ENCODE measurements around the gene SREBF1.

Gene SREBF1

GRCh38 chr17:17797119-17797809 is 39.5 kb downstream of the SREBF1 start:
- ChIA-PET CTCF (interaction anchor here (1.1 kb wide), 1 partner anchor 15 kb away, joined by 7 read pairs; no protein-coding TSS in a partner anchor), POLR2A (no interaction called here)
- no peak overlapping the region for H3K4me3 ChIP-seq (ENCODE audit: control insufficient read depth in 1 of 7, extremely low read depth in 1 of 7, insufficient read depth in 4 of 7, low read depth in 2 of 7, low read length in 6 of 7)
- no peak overlapping the region for H3K27ac ChIP-seq (ENCODE audit: insufficient read depth in 1 of 2, low read depth in 1 of 2, low read length in 2 of 2, poor library complexity in 1 of 2, severe bottlenecking in 2 of 2)
- DNase-seq: no peak
- no peaks in the 10 kb centered on the region for H3K9me3 ChIP-seq (ENCODE audit: control extremely low read depth in 1 of 5, control insufficient read depth in 4 of 5, insufficient read depth in 2 of 5, low read depth in 1 of 5, low read length in 4 of 5)
- WGBS (ENCODE audit: insufficient coverage): 97% methylated on average over 30 of the region's 30 CpGs
- H3K4me1 ChIP-seq (ENCODE audit: control extremely low read depth in 1 of 4, control insufficient read depth in 4 of 4, insufficient read depth in 4 of 4, low read length in 3 of 4): peaks cover 0 to 18% (median 14%) of the 10 kb centered on the region in 4 experiments
- no peaks in the 10 kb centered on the region for H3K27me3 ChIP-seq (replicated peaks in 2 of 5; ENCODE audit: control insufficient read depth in 4 of 5, insufficient read depth in 5 of 5, low read length in 4 of 5)
- peaks cover 6 to 93% (median 63%) of the 10 kb centered on the region in 4 experiments for H3K36me3 ChIP-seq (ENCODE audit: control insufficient read depth in 4 of 4, insufficient read depth in 4 of 4, low read length in 3 of 4)

DNA sequence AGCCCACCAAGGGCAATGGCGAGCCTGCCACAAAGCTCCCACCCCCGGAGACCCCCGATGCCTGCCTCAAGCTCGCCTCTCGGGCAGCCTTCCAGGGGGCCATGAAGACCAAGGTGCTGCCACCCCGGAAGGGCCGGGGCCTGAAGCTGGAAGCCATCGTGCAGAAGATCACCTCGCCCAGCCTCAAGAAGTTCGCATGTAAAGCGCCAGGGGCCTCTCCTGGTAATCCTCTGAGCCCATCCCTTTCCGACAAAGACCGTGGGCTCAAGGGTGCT is 40.1 kb downstream of the SREBF1 start:
- POLR2A ChIA-PET: no interaction called here
- no peaks in the 10 kb centered on the region for H3K27me3 ChIP-seq (replicated peaks in 2 of 5; ENCODE audit: control insufficient read depth in 4 of 5, insufficient read depth in 5 of 5, low read length in 4 of 5)
- H3K36me3 ChIP-seq (ENCODE audit: control insufficient read depth in 4 of 4, insufficient read depth in 4 of 4, low read length in 3 of 4): peaks cover 6 to 87% (median 59%) of the 10 kb centered on the region in 4 experiments
- peaks cover 0 to 24% (median 20%) of the 10 kb centered on the region in 4 experiments for H3K4me1 ChIP-seq (ENCODE audit: control extremely low read depth in 1 of 4, control insufficient read depth in 4 of 4, insufficient read depth in 4 of 4, low read length in 3 of 4)
- H3K9me3 ChIP-seq (ENCODE audit: control extremely low read depth in 1 of 5, control insufficient read depth in 4 of 5, insufficient read depth in 2 of 5, low read depth in 1 of 5, low read length in 4 of 5): no peaks in the 10 kb centered on the region
- no peak overlapping the region for H3K27ac ChIP-seq (ENCODE audit: insufficient read depth in 1 of 2, low read depth in 1 of 2, low read length in 2 of 2, poor library complexity in 1 of 2, severe bottlenecking in 2 of 2)
- H3K4me3 ChIP-seq (ENCODE audit: control insufficient read depth in 1 of 7, extremely low read depth in 1 of 7, insufficient read depth in 4 of 7, low read depth in 2 of 7, low read length in 6 of 7): no peak overlapping the region
- DNase-seq: no peak
- WGBS (ENCODE audit: insufficient coverage): 94% methylated on average over 12 of the region's 13 CpGs
- CTCF ChIA-PET: interaction anchor here (1.1 kb wide), 1 partner anchor 15 kb away, joined by 7 read pairs; no protein-coding TSS in a partner anchor

DNA sequence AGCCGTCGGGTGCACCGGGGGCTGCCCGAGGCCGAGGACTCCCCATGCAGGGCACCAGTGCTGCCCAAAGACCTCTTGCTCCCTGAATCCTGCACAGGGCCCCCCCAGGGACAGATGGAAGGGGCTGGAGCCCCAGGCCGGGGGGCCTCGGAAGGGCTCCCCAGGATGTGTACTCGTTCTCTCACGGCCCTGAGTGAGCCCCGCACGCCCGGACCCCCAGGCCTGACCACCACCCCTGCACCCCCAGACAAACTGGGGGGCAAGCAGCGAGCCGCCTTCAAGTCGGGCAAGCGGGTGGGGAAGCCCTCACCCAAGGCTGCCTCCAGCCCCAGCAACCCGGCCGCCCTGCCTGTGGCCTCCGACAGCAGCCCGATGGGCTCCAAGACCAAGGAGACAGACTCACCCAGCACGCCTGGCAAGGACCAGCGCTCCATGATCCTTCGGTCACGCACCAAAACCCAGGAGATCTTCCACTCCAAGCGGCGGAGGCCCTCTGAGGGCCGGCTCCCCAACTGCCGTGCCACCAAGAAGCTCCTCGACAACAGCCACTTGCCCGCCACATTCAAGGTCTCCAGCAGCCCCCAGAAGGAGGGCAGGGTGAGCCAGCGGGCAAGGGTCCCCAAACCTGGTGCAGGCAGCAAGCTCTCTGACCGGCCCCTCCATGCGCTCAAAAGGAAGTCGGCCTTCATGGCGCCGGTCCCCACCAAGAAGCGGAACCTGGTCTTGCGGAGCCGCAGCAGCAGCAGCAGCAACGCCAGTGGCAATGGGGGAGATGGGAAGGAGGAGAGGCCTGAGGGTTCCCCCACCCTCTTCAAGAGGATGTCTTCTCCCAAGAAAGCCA is 40.6 kb downstream of the SREBF1 start:
- ChIA-PET POLR2A (no interaction called here), CTCF (interaction anchor here (1.1 to 1.4 kb wide), 3 partner anchors 11 to 16 kb away, joined by 3 to 7 read pairs (median 5); no protein-coding TSS in a partner anchor)
- DNase-seq: no peak
- peaks cover 6 to 82% (median 57%) of the 10 kb centered on the region in 4 experiments for H3K36me3 ChIP-seq (ENCODE audit: control insufficient read depth in 4 of 4, insufficient read depth in 4 of 4, low read length in 3 of 4)
- H3K4me3 ChIP-seq (ENCODE audit: control insufficient read depth in 1 of 7, extremely low read depth in 1 of 7, insufficient read depth in 4 of 7, low read depth in 2 of 7, low read length in 6 of 7): no peak overlapping the region
- H3K27ac ChIP-seq (ENCODE audit: insufficient read depth in 1 of 2, low read depth in 1 of 2, low read length in 2 of 2, poor library complexity in 1 of 2, severe bottlenecking in 2 of 2): no peak overlapping the region
- no peaks in the 10 kb centered on the region for H3K9me3 ChIP-seq (ENCODE audit: control extremely low read depth in 1 of 5, control insufficient read depth in 4 of 5, insufficient read depth in 2 of 5, low read depth in 1 of 5, low read length in 4 of 5)
- no peaks in the 10 kb centered on the region for H3K27me3 ChIP-seq (replicated peaks in 2 of 5; ENCODE audit: control insufficient read depth in 4 of 5, insufficient read depth in 5 of 5, low read length in 4 of 5)
- WGBS (ENCODE audit: insufficient coverage): 97% methylated on average over 36 of the region's 40 CpGs
- H3K4me1 ChIP-seq (ENCODE audit: control extremely low read depth in 1 of 4, control insufficient read depth in 4 of 4, insufficient read depth in 4 of 4, low read length in 3 of 4): peaks cover 0 to 29% (median 25%) of the 10 kb centered on the region in 4 experiments

DNA sequence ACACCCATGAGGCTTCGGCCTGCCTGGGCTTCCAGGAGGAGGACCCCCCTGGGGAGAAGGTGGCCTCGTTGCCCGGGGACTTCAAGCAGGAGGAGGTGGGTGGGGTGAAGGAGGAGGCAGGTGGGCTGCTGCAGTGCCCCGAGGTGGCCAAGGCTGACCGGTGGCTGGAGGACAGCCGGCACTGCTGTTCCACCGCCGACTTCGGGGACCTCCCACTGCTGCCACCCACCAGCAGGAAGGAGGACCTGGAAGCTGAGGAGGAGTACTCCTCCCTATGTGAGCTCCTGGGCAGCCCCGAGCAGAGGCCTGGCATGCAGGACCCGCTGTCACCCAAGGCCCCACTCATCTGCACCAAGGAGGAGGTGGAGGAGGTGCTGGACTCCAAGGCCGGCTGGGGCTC is 41.5 kb downstream of the SREBF1 start:
- Histone ChIP-seq H3K27ac (ENCODE audit: insufficient read depth in 1 of 2, low read depth in 1 of 2, low read length in 2 of 2, poor library complexity in 1 of 2, severe bottlenecking in 2 of 2) (no peak overlapping the region), H3K36me3 (ENCODE audit: control insufficient read depth in 4 of 4, insufficient read depth in 4 of 4, low read length in 3 of 4) (peaks cover 6 to 74% (median 53%) of the 10 kb centered on the region in 4 experiments), H3K27me3 (replicated peaks in 2 of 5; ENCODE audit: control insufficient read depth in 4 of 5, insufficient read depth in 5 of 5, low read length in 4 of 5) (no peaks in the 10 kb centered on the region), H3K4me3 (ENCODE audit: control insufficient read depth in 1 of 7, extremely low read depth in 1 of 7, insufficient read depth in 4 of 7, low read depth in 2 of 7, low read length in 6 of 7) (no peak overlapping the region), H3K4me1 (ENCODE audit: control extremely low read depth in 1 of 4, control insufficient read depth in 4 of 4, insufficient read depth in 4 of 4, low read length in 3 of 4) (peaks cover 0 to 33% (median 31%) of the 10 kb centered on the region in 4 experiments), H3K9me3 (ENCODE audit: control extremely low read depth in 1 of 5, control insufficient read depth in 4 of 5, insufficient read depth in 2 of 5, low read depth in 1 of 5, low read length in 4 of 5) (no peaks in the 10 kb centered on the region)
- no peak for DNase-seq
- CTCF ChIA-PET: interaction anchor here (0.8 to 1.4 kb wide), 6 partner anchors 10 to 115 kb away, joined by 3 to 5 read pairs (median 3); no protein-coding TSS in a partner anchor
- 97% methylated on average over 12 of the region's 12 CpGs for WGBS (ENCODE audit: insufficient coverage)
- POLR2A ChIA-PET: interaction anchor here (1.0 kb wide), 1 partner anchor 112 kb away, joined by 6 read pairs; no protein-coding TSS in a partner anchor

DNA sequence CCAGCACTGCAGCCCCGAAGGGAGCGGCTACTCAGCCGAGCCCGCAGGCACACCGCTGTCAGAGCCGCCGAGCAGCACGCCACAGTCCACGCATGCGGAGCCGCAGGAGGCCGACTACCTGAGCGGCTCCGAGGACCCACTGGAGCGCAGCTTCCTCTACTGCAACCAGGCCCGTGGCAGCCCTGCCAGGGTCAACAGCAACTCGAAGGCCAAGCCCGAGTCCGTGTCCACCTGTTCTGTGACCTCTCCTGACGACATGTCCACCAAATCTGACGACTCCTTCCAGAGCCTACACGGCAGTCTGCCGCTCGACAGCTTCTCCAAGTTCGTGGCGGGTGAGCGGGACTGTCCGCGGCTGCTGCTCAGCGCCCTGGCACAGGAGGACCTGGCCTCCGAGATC is 42.4 kb downstream of the SREBF1 start:
- H3K4me1 ChIP-seq (ENCODE audit: control extremely low read depth in 1 of 4, control insufficient read depth in 4 of 4, insufficient read depth in 4 of 4, low read length in 3 of 4): peaks cover 0 to 38% (median 34%) of the 10 kb centered on the region in 4 experiments
- H3K9me3 ChIP-seq (ENCODE audit: control extremely low read depth in 1 of 5, control insufficient read depth in 4 of 5, insufficient read depth in 2 of 5, low read depth in 1 of 5, low read length in 4 of 5): no peaks in the 10 kb centered on the region
- H3K36me3 ChIP-seq (ENCODE audit: control insufficient read depth in 4 of 4, insufficient read depth in 4 of 4, low read length in 3 of 4): peaks cover 6 to 66% (median 49%) of the 10 kb centered on the region in 4 experiments
- 98% methylated on average over 31 of the region's 31 CpGs for WGBS (ENCODE audit: insufficient coverage)
- CTCF ChIA-PET: interaction anchor here (0.8 to 1.6 kb wide), 9 partner anchors 9 to 115 kb away, joined by 3 to 6 read pairs (median 3); no protein-coding TSS in a partner anchor
- DNase-seq: no peak
- H3K27me3 ChIP-seq (replicated peaks in 2 of 5; ENCODE audit: control insufficient read depth in 4 of 5, insufficient read depth in 5 of 5, low read length in 4 of 5): no peaks in the 10 kb centered on the region
- POLR2A ChIA-PET: interaction anchor here (1.0 kb wide), 1 partner anchor 111 kb away, joined by 6 read pairs; no protein-coding TSS in a partner anchor
- no peak overlapping the region for H3K27ac ChIP-seq (ENCODE audit: insufficient read depth in 1 of 2, low read depth in 1 of 2, low read length in 2 of 2, poor library complexity in 1 of 2, severe bottlenecking in 2 of 2)
- no peak overlapping the region for H3K4me3 ChIP-seq (ENCODE audit: control insufficient read depth in 1 of 7, extremely low read depth in 1 of 7, insufficient read depth in 4 of 7, low read depth in 2 of 7, low read length in 6 of 7)

DNA sequence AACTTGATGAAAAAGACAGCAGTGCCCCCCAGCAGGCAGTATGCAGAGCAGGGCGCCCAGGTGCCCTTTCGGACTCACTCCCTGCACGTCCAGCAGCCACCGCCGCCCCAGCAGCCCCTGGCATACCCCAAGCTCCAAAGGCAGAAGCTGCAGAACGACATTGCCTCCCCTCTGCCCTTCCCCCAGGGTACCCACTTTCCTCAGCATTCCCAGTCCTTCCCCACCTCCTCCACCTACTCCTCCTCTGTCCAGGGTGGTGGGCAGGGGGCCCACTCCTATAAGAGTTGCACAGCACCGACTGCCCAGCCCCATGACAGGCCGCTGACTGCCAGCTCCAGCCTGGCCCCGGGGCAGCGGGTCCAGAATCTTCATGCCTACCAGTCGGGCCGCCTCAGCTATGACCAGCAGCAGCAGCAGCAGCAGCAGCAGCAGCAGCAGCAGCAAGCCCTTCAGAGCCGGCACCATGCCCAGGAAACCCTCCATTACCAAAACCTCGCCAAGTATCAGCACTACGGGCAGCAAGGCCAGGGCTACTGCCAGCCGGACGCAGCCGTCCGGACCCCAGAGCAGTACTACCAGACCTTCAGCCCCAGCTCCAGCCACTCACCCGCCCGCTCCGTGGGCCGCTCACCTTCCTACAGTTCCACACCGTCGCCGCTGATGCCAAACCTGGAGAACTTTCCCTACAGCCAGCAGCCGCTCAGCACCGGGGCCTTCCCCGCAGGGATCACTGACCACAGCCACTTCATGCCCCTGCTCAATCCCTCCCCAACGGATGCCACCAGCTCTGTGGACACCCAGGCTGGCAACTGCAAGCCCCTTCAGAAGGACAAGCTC is 43.2 kb downstream of the SREBF1 start:
- Histone ChIP-seq H3K27me3 (replicated peaks in 2 of 5; ENCODE audit: control insufficient read depth in 4 of 5, insufficient read depth in 5 of 5, low read length in 4 of 5) (no peaks in the 10 kb centered on the region), H3K27ac (ENCODE audit: insufficient read depth in 1 of 2, low read depth in 1 of 2, low read length in 2 of 2, poor library complexity in 1 of 2, severe bottlenecking in 2 of 2) (peak overlapping the region in 1 of 2 experiments; percentile 54), H3K4me1 (ENCODE audit: control extremely low read depth in 1 of 4, control insufficient read depth in 4 of 4, insufficient read depth in 4 of 4, low read length in 3 of 4) (peaks cover 0 to 38% (median 34%) of the 10 kb centered on the region in 4 experiments), H3K9me3 (ENCODE audit: control extremely low read depth in 1 of 5, control insufficient read depth in 4 of 5, insufficient read depth in 2 of 5, low read depth in 1 of 5, low read length in 4 of 5) (no peaks in the 10 kb centered on the region), H3K4me3 (ENCODE audit: control insufficient read depth in 1 of 7, extremely low read depth in 1 of 7, insufficient read depth in 4 of 7, low read depth in 2 of 7, low read length in 6 of 7) (peak overlapping the region in 1 of 7 experiments; percentile 42), H3K36me3 (ENCODE audit: control insufficient read depth in 4 of 4, insufficient read depth in 4 of 4, low read length in 3 of 4) (peaks cover 4 to 59% (median 42%) of the 10 kb centered on the region in 4 experiments)
- ChIA-PET CTCF (interaction anchor here (1.1 to 1.8 kb wide), 9 partner anchors 9 to 114 kb away, joined by 3 to 6 read pairs (median 4); no protein-coding TSS in a partner anchor), POLR2A (interaction anchor here (0.5 to 0.8 kb wide), 2 partner anchors 61 to 1020 kb away, joined by 3 read pairs; no protein-coding TSS in a partner anchor)
- DNase-seq: no peak
- 97% methylated on average over 26 of the region's 30 CpGs for WGBS (ENCODE audit: insufficient coverage)

All from common myeloid progenitor, CD34-positive (primary cell).